ENCODE results near the gene MYO10. TPM values are rescaled to one million over a fixed set of nuclear protein-coding genes. Genes with fewer than 3 reads are reported as not detected.

Gene MYO10
- total and polyA plus RNA-seq, 3 donors from 2014 or later, result 37.8 to 102 (median 99.8) TPM

DNA sequence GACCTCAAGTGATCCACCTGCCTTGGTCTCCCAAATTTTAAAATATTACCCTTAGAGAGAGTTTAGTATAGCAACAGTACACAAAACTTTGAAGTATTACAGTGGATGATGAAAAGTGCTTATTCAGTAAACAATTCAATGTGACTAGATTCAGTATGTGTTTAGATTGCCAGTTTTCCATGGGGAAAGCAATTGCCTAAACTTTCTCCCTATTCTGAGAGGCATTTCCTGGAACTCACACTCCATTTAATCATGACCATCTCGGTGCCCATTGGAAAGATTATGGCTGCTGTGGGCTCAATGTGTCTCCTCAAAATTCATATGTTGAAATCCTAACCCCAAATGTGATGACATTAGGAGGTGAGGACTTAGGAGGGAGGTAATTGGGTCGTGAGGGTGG is 38.9 kb upstream of the MYO10 start:
- Histone ChIP-seq H3K9me3 (no peaks in the 10 kb centered on the region), H3K4me3 (no peak overlapping the region), H3K36me3 (ENCODE audit: low read depth, missing control alignments) (no peaks in the 10 kb centered on the region), H3K27ac (no peak overlapping the region), H3K4me1 (peaks cover 4% of the 10 kb centered on the region), H3K27me3 (no peaks in the 10 kb centered on the region)
- TF ChIP-seq CTCF (IDR thresholded peaks at IDR 0.05) (no peak), POLR2A (IDR thresholded peaks at IDR 0.05) (no peak)
- WGBS, 2 donors, result 77 to 83% methylated on average over 2 of the region's 2 CpGs
- intact Hi-C loops (cut with DNase I; ENCODE audit: low total_unique reads), result no loop called here
- DNase-seq, result no peak

GRCh38 chr5:16970826-16971225 is 34.7 kb upstream of the MYO10 start:
- H3K4me1 ChIP-seq, result peaks cover 4% of the 10 kb centered on the region
- H3K36me3 ChIP-seq (ENCODE audit: low read depth, missing control alignments), result no peaks in the 10 kb centered on the region
- no peaks in the 10 kb centered on the region for H3K9me3 ChIP-seq
- TF ChIP-seq CTCF (IDR thresholded peaks at IDR 0.05) (no peak), POLR2A (IDR thresholded peaks at IDR 0.05) (no peak)
- H3K4me3 ChIP-seq, result no peak overlapping the region
- intact Hi-C loops (cut with DNase I; ENCODE audit: low total_unique reads), result no loop called here
- no peaks in the 10 kb centered on the region for H3K27me3 ChIP-seq
- 90 to 93% methylated on average over 3 of the region's 3 CpGs for WGBS, 2 donors
- H3K27ac ChIP-seq, result no peak overlapping the region
- no peak for DNase-seq

DNA sequence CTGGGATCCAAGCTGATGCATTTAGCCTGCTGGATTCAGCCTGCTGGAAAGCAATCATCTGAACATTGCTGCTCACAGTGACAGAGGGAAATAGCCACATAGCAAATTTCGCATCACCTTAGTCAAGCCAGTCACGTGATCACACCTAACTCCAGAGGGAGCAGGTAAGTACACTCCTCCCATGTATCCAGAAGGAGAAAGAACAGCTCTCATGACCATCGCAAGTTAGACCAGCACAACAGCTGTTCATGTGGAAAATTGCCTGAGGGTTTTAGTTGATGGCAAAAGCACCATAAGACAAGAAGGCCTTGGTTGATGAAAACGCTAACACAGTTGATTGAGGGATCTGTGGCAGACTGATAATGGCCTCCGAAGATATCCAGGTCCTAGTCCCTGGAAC is 34.2 kb upstream of the MYO10 start:
- TF ChIP-seq CTCF (IDR thresholded peaks at IDR 0.05) (no peak), POLR2A (IDR thresholded peaks at IDR 0.05) (no peak)
- no peak for DNase-seq
- no peaks in the 10 kb centered on the region for H3K36me3 ChIP-seq (ENCODE audit: low read depth, missing control alignments)
- intact Hi-C loops (cut with DNase I; ENCODE audit: low total_unique reads), result no loop called here
- H3K9me3 ChIP-seq, result no peaks in the 10 kb centered on the region
- H3K4me1 ChIP-seq, result peaks cover 4% of the 10 kb centered on the region
- no peak overlapping the region for H3K27ac ChIP-seq
- no peaks in the 10 kb centered on the region for H3K27me3 ChIP-seq
- WGBS, 2 donors, result 94 to 98% methylated on average over 5 of the region's 5 CpGs
- H3K4me3 ChIP-seq, result no peak overlapping the region

- Histone ChIP-seq H3K27me3 (no peaks in the 10 kb centered on the region), H3K9me3 (no peaks in the 10 kb centered on the region), H3K4me3 (no peak overlapping the region), H3K36me3 (ENCODE audit: low read depth, missing control alignments) (no peaks in the 10 kb centered on the region), H3K27ac (no peak overlapping the region), H3K4me1 (no peaks in the 10 kb centered on the region)
- intact Hi-C loops (cut with DNase I; ENCODE audit: low total_unique reads), result no loop called here
- DNase-seq, result no peak
- no peak for TF ChIP-seq CTCF (IDR thresholded peaks at IDR 0.05)
- no peak for TF ChIP-seq POLR2A (IDR thresholded peaks at IDR 0.05)
- WGBS, 2 donors, result 39 to 48% methylated on average over 1 of the region's 1 CpG
Observed at GRCh38 chr5:16965581-16965980, 29.5 kb upstream of the MYO10 start.

- TF ChIP-seq POLR2A (IDR thresholded peaks at IDR 0.05), result no peak
- TF ChIP-seq CTCF (IDR thresholded peaks at IDR 0.05), result no peak
- no peaks in the 10 kb centered on the region for H3K4me1 ChIP-seq
- no peak for DNase-seq
- no peak overlapping the region for H3K27ac ChIP-seq
- H3K27me3 ChIP-seq, result no peaks in the 10 kb centered on the region
- H3K4me3 ChIP-seq, result no peak overlapping the region
- intact Hi-C loops (cut with DNase I; ENCODE audit: low total_unique reads), result no loop called here
- 91 to 95% methylated on average over 7 of the region's 7 CpGs for WGBS, 2 donors
- no peaks in the 10 kb centered on the region for H3K36me3 ChIP-seq (ENCODE audit: low read depth, missing control alignments)
- no peaks in the 10 kb centered on the region for H3K9me3 ChIP-seq
Observed at GRCh38 chr5:16963821-16964220, 27.7 kb upstream of the MYO10 start.
